Esophagus squamous epithelium (tissue), 4 donors: ENCODE measurements around the gene CHD2.

Source experiments
- POLR2A ChIP-seq, 4 donors: fragments of 450-650 bp; IDR thresholded peaks; one replicate each; pipeline ENCODE4 v1.6.1; 2017; ENCODE audit warnings: antibody characterized with exemption in 4 of 4, mild to moderate bottlenecking in 4 of 4, moderate library complexity in 3 of 4
- TF ChIP-seq, protein P1 (sequence below), 6 experiments: fragments of 450-650 bp in 4 of 6; fragments of 200-600 bp in 2 of 6; sonication (generic) in 2 of 6; IDR thresholded peaks; one replicate each; pipeline ENCODE4 v1.5.1; 2016 to 2019; ENCODE audit warnings: antibody characterized with exemption in 6 of 6, mild to moderate bottlenecking in 4 of 6, moderate library complexity in 4 of 6

DNA sequence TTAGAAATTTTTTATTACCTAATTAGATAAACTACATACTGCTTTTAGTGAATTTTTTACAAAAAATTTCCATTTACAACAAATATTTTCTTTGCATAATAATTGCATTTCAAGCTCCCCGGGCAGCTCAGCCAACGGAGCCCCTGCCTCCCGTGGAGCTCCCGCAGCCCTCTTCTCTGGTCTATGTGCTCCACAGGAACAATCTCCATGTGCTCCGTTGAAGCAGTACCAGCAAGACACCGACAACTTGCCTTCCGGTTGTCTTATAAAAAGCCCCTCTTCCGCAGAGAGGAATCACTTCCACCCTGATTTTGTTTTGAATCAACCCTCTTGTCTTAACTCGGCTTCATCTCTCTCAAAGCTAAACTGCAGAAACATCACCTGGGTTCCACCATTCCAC, 46.9 kb upstream of the CHD2 start:
- TF ChIP-seq, protein P1, sequence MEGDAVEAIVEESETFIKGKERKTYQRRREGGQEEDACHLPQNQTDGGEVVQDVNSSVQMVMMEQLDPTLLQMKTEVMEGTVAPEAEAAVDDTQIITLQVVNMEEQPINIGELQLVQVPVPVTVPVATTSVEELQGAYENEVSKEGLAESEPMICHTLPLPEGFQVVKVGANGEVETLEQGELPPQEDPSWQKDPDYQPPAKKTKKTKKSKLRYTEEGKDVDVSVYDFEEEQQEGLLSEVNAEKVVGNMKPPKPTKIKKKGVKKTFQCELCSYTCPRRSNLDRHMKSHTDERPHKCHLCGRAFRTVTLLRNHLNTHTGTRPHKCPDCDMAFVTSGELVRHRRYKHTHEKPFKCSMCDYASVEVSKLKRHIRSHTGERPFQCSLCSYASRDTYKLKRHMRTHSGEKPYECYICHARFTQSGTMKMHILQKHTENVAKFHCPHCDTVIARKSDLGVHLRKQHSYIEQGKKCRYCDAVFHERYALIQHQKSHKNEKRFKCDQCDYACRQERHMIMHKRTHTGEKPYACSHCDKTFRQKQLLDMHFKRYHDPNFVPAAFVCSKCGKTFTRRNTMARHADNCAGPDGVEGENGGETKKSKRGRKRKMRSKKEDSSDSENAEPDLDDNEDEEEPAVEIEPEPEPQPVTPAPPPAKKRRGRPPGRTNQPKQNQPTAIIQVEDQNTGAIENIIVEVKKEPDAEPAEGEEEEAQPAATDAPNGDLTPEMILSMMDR (IDR thresholded peaks at IDR 0.05) = no peak
- TF ChIP-seq POLR2A (IDR thresholded peaks at IDR 0.05) = no peak
